IMR-90 (cell line): ENCODE results near the gene VGF. TPM values are rescaled to one million over a fixed set of nuclear protein-coding genes. Genes with fewer than 3 reads are reported as not detected.

Source experiments
- ATAC-seq: fragments of 200-7000 bp; cut with Tn5 transposase; 2 replicates; pipeline ENCODE4 v1.9.1; 2020; ENCODE audit warnings: low read depth, mild to moderate bottlenecking, moderate library complexity
- BruUV-seq: library from RNA; stranded (reverse); fragments of 400-500 nt; replicated peaks from 2 replicates; lab custom pipeline; 2021; lab: Mats Ljungman, UMichigan
- CTCF ChIA-PET: fragments of 300-600 bp; formaldehyde crosslinking; extraction: SDS; loops from one replicate; lab custom pipeline; 2021; ENCODE audit warnings: antibody characterized with exemption; lab: Yijun Ruan, JAX
- POLR2A ChIA-PET: fragments of 300-600 bp; sonication (Branson Sonifier 250); formaldehyde crosslinking; loops from one replicate; lab custom pipeline; 2022; ENCODE audit warnings: antibody characterized with exemption; ENCODE audit not compliant: unreplicated experiment; lab: Charles Lee
- DNase-seq: peaks from one replicate; pipeline ENCODE4 v3.0.0; 2013
- H2AFZ ChIP-seq: replicated peaks from 2 replicates; pipeline ENCODE3; 2013; ENCODE audit warnings: low read length, mild to moderate bottlenecking; ENCODE audit not compliant: poor library complexity
- H2AK5ac ChIP-seq: 2 replicates; pipeline ENCODE4 v1.6.1; 2013; ENCODE audit warnings: low read depth, low read length, inconsistent platforms
- H2AK9ac ChIP-seq: replicated peaks from 2 replicates; pipeline ENCODE3; 2013; ENCODE audit warnings: mild to moderate bottlenecking, low read depth, low read length, moderate library complexity; ENCODE audit not compliant: poor library complexity
- H2BK120ac ChIP-seq: 2 replicates; pipeline ENCODE4 v1.6.1; 2013; ENCODE audit warnings: low read depth, low read length, inconsistent platforms
- H2BK15ac ChIP-seq: 3 replicates; pipeline ENCODE4 v1.6.1; 2013; ENCODE audit warnings: low read depth, low read length, inconsistent platforms
- H2BK20ac ChIP-seq: 2 replicates; pipeline ENCODE4 v1.6.1; 2013; ENCODE audit warnings: low read depth, mild to moderate bottlenecking, inconsistent platforms, low read length, moderate library complexity
- H2BK5ac ChIP-seq: 2 replicates; pipeline ENCODE4 v1.6.1; 2013; ENCODE audit warnings: mild to moderate bottlenecking, low read depth, low read length, inconsistent platforms; ENCODE audit not compliant: poor library complexity, severe bottlenecking
- H3K14ac ChIP-seq: replicated peaks from 2 replicates; pipeline ENCODE4 v1.6.1; 2013; ENCODE audit warnings: low read depth, low read length, inconsistent platforms
- H3K18ac ChIP-seq: 2 replicates; pipeline ENCODE4 v1.6.1; 2013; ENCODE audit warnings: low read depth, low read length, control low read depth
- H3K23ac ChIP-seq: 2 replicates; pipeline ENCODE4 v1.6.1; 2013; ENCODE audit warnings: low read depth, low read length, inconsistent platforms
- H3K27ac ChIP-seq: 2 replicates; pipeline ENCODE4 v1.5.1; 2013; ENCODE audit warnings: mild to moderate bottlenecking, control low read depth, low read length; ENCODE audit not compliant: insufficient read depth
- H3K27me3 ChIP-seq: 2 replicates; pipeline ENCODE4 v1.6.1; 2013; ENCODE audit warnings: low read length; ENCODE audit not compliant: control insufficient read depth, insufficient read depth
- H3K36me3 ChIP-seq: 2 replicates; pipeline ENCODE4 v1.6.1; 2013; ENCODE audit warnings: low read length, mixed read lengths; ENCODE audit not compliant: control insufficient read depth, insufficient read depth
- H3K4ac ChIP-seq: 2 replicates; pipeline ENCODE4 v1.6.1; 2013; ENCODE audit warnings: low read depth, low read length, inconsistent platforms
- H3K4me1 ChIP-seq: 2 replicates; pipeline ENCODE4 v1.6.1; 2013; ENCODE audit warnings: low read length, mixed read lengths; ENCODE audit not compliant: control insufficient read depth, insufficient read depth
- H3K4me2 ChIP-seq: 2 replicates; pipeline ENCODE4 v1.6.1; 2013; ENCODE audit warnings: low read depth, mild to moderate bottlenecking, control low read depth, low read length, moderate library complexity
- H3K4me3 ChIP-seq: 2 replicates; pipeline ENCODE4 v1.5.1; 2013; ENCODE audit warnings: low read depth, mild to moderate bottlenecking, control low read depth, low read length, moderate library complexity; ENCODE audit not compliant: insufficient read depth
- H3K56ac ChIP-seq: 2 replicates; pipeline ENCODE4 v1.6.1; 2013; ENCODE audit warnings: low read length, inconsistent platforms; ENCODE audit not compliant: insufficient read depth; ENCODE audit errors: extremely low read depth
- H3K79me1 ChIP-seq, 2 experiments: 2 replicates each; pipeline ENCODE4 v1.6.1; 2013; ENCODE audit warnings: low read length in 2 of 2, inconsistent platforms in 1 of 2, low read depth in 1 of 2
- H3K9ac ChIP-seq: 2 replicates; pipeline ENCODE4 v1.6.1; 2013; ENCODE audit warnings: low read depth, low read length, control low read depth
- H3K9me1 ChIP-seq: 2 replicates; pipeline ENCODE4 v1.6.1; 2013; ENCODE audit warnings: low read length, inconsistent platforms; ENCODE audit not compliant: insufficient read depth
- H3K9me3 ChIP-seq: 2 replicates; pipeline ENCODE4 v1.6.1; 2013; ENCODE audit warnings: low read length; ENCODE audit not compliant: control insufficient read depth, insufficient read depth
- H4K20me1 ChIP-seq: 2 replicates; pipeline ENCODE4 v1.6.1; 2013; ENCODE audit warnings: low read length, inconsistent platforms; ENCODE audit not compliant: insufficient read depth
- H4K5ac ChIP-seq: 2 replicates; pipeline ENCODE4 v1.6.1; 2013; ENCODE audit warnings: mild to moderate bottlenecking, low read depth, low read length, control low read depth
- H4K8ac ChIP-seq, 2 experiments: 2 replicates each; pipeline ENCODE4 v1.6.1; 2013; ENCODE audit warnings: low read depth in 2 of 2, low read length in 2 of 2, control low read depth in 1 of 2, inconsistent platforms in 1 of 2
- H4K91ac ChIP-seq: 2 replicates; pipeline ENCODE4 v1.6.1; 2013; ENCODE audit warnings: low read depth, low read length, inconsistent platforms; ENCODE audit not compliant: insufficient read depth
- CEBPB ChIP-seq: IDR thresholded peaks from 2 replicates; pipeline ENCODE4 v1.6.1; 2012; ENCODE audit warnings: low read depth, low read length, improper control_type of control experiment
- CHD1 ChIP-seq: IDR thresholded peaks from 2 replicates; pipeline ENCODE4 v1.6.1; 2012; ENCODE audit warnings: low read depth, low read length, improper control_type of control experiment
- MAFK ChIP-seq: IDR thresholded peaks from 2 replicates; pipeline ENCODE4 v1.6.1; 2012; ENCODE audit warnings: low read depth, low read length, improper control_type of control experiment
- MXI1 ChIP-seq: IDR thresholded peaks from 2 replicates; pipeline ENCODE4 v1.6.1; 2012; ENCODE audit warnings: low read depth, mild to moderate bottlenecking, low read length, moderate library complexity, borderline replicate concordance
- NFE2L2 ChIP-seq: fragments of 150-350 bp; IDR thresholded peaks from 2 replicates; pipeline ENCODE4 v1.6.1; 2016; ENCODE audit warnings: low read depth, mild to moderate bottlenecking, low read length
- POLR2A ChIP-seq: IDR thresholded peaks from 2 replicates; pipeline ENCODE4 v1.6.1; 2012; ENCODE audit warnings: mild to moderate bottlenecking, low read depth, low read length
- RCOR1 ChIP-seq: IDR thresholded peaks from 2 replicates; pipeline ENCODE4 v1.6.1; 2012; ENCODE audit warnings: mild to moderate bottlenecking, low read length, improper control_type of control experiment; ENCODE audit not compliant: insufficient replicate concordance
- RFX5 ChIP-seq: IDR thresholded peaks from 2 replicates; pipeline ENCODE4 v1.8.0; 2012; ENCODE audit warnings: low read depth, mild to moderate bottlenecking, low read length, moderate library complexity
- SMC3 ChIP-seq: fragments of 150-350 bp; IDR thresholded peaks from 2 replicates; pipeline ENCODE4 v1.6.1; 2016; ENCODE audit warnings: low read depth, mild to moderate bottlenecking, antibody characterized with exemption, low read length, moderate library complexity
- WGBS, 2 experiments: methylation state at CpG; one replicate each; pipeline versions ENCODE4 v1.1.5 to v1.1.7; 2013; ENCODE audit warnings: missing lambda C conversion rate in 2 of 2; ENCODE audit not compliant: insufficient read length in 1 of 2; ENCODE audit errors: extremely low coverage in 2 of 2; 5-methylcytosine and 5-hydroxymethylcytosine counted together
- dilution Hi-C: fragments of 300-500 bp; cut with HindIII; formaldehyde crosslinking; loops from one replicate; pipeline ENCODE4 v1.14.3; 2018; ENCODE audit warnings: low sequenced_read_pairs; ENCODE audit not compliant: unreplicated experiment
- in situ Hi-C: fragments of 300-500 bp; cut with MboI; formaldehyde crosslinking; loops from 3 replicates; pipeline ENCODE4 v1.14.3; 2019; ENCODE audit warnings: low sequenced_read_pairs, inconsistent platforms, mixed read lengths
- intact Hi-C: fragments of 100-400 bp; cut with micrococcal nuclease; formaldehyde crosslinking; loops from 2 replicates; pipeline ENCODE4 v1.10.0; 2022
- polyA plus RNA-seq, 3 experiments: library from polyadenylated mRNA; depleted of rRNA; stranded (reverse); fragments of >200 nt; gene quantifications; 2 replicates each; pipeline ENCODE4 v1.2.3, GENCODE V29; 2012; ENCODE audit warnings: low replicate concordance in 1 of 3
- total RNA-seq: library from RNA; depleted of rRNA; stranded (reverse); fragments of >200 nt; gene quantifications from 2 replicates; pipeline ENCODE4 v1.2.3, GENCODE V29; 2012
- TF ChIP-seq, protein P1 (sequence below): conservative IDR thresholded peaks from 2 replicates; pipeline ENCODE4 v1.5.1; 2012; ENCODE audit warnings: mild to moderate bottlenecking, low read depth, low read length, improper control_type of control experiment

Gene VGF
- total and polyA plus RNA-seq, 2 of the 4 experiments (the other 2 are of a cell fraction): 0.18 to 0.50 TPM

DNA sequence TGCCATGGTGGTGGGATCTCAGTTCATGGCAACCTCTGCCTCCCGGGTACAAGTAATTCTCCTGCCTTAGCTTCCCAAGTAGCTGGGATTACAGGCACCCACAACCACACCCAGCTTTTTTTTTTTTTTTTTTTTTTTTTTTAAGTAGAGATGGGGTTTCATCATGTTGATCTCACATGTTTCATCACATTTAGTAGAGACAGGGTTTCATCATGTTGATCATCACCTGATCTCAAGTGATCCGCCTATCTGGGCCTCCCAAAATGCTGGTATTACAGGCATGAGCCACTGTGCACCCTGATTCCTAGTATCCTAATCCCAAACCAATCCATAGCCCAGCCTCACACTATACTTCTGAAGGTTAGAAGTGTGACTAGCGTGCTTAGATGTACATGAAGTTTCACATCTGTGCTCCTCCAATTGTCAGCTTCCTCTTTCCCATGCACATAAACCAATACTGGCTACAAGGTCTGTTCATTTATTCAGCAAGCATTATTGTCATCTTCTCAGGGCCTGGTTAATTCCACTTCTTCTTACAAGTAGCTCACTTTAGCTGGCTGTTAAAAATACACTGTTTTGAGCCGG is 21.6 kb upstream of the VGF start:
- H3K9me1 ChIP-seq: peaks cover 7% of the 10 kb centered on the region; the same call in 1 of the 2 replicates
- H3K9me3 ChIP-seq: no peaks in the 10 kb centered on the region
- no peak overlapping the region for H2AK5ac ChIP-seq
- H3K27me3 ChIP-seq: peaks cover 6% of the 10 kb centered on the region; the same call in 1 of the 2 replicates
- ChIA-PET POLR2A (no interaction called here), CTCF (interaction anchor here (0.6 kb wide), 2 partner anchors 73 to 76 kb away, joined by 3 to 6 read pairs; no protein-coding TSS in a partner anchor)
- no peak overlapping the region for H3K23ac ChIP-seq
- no peak overlapping the region for H3K14ac ChIP-seq
- no peak overlapping the region for H4K5ac ChIP-seq
- dilution Hi-C loops (no loop called here), in situ Hi-C loops (loop anchor here (5.0 kb wide), 1 partner anchor 40 kb away; no protein-coding TSS in a partner anchor), intact Hi-C loops (no loop called here)
- no peak overlapping the region for H3K4me2 ChIP-seq
- TF ChIP-seq NFE2L2 (no peak), MAFK (no peak), MXI1 (no peak), SMC3 (no peak), RFX5 (no peak), CEBPB (no peak), RCOR1 (no peak), CHD1 (no peak), POLR2A (no peak)
- TF ChIP-seq, protein P1, sequence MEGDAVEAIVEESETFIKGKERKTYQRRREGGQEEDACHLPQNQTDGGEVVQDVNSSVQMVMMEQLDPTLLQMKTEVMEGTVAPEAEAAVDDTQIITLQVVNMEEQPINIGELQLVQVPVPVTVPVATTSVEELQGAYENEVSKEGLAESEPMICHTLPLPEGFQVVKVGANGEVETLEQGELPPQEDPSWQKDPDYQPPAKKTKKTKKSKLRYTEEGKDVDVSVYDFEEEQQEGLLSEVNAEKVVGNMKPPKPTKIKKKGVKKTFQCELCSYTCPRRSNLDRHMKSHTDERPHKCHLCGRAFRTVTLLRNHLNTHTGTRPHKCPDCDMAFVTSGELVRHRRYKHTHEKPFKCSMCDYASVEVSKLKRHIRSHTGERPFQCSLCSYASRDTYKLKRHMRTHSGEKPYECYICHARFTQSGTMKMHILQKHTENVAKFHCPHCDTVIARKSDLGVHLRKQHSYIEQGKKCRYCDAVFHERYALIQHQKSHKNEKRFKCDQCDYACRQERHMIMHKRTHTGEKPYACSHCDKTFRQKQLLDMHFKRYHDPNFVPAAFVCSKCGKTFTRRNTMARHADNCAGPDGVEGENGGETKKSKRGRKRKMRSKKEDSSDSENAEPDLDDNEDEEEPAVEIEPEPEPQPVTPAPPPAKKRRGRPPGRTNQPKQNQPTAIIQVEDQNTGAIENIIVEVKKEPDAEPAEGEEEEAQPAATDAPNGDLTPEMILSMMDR: no peak
- H3K4me3 ChIP-seq: no peak overlapping the region
- H4K8ac ChIP-seq: no peak overlapping the region
- no peak overlapping the region for H2AK9ac ChIP-seq
- no peak overlapping the region for H3K56ac ChIP-seq
- BruUV-seq: no TSS peak
- no peak overlapping the region for H2AFZ ChIP-seq
- no peak overlapping the region for H4K91ac ChIP-seq
- H2BK20ac ChIP-seq: no peak overlapping the region
- DNase-seq (no peak), ATAC-seq (no peak)
- no peaks in the 10 kb centered on the region for H3K4me1 ChIP-seq
- H3K36me3 ChIP-seq: no peaks in the 10 kb centered on the region
- no CpG with 5 or more reads among the region's 4 CpGs for WGBS, 2 experiments
- no peak overlapping the region for H3K18ac ChIP-seq
- H3K27ac ChIP-seq: no peak overlapping the region
- no peak overlapping the region for H3K9ac ChIP-seq
- H3K4ac ChIP-seq: no peak overlapping the region
- no peak overlapping the region for H2BK120ac ChIP-seq
- H2BK5ac ChIP-seq: no peak overlapping the region
- H2BK15ac ChIP-seq: no peak overlapping the region
- no peaks in the 10 kb centered on the region for H3K79me1 ChIP-seq
- no peaks in the 10 kb centered on the region for H4K20me1 ChIP-seq
